HG03442 (cell line): Measurements from ENCODE around the gene DPM2.

Source experiments
- ATAC-seq: cut with Tn5 transposase; IDR thresholded peaks from one replicate; pipeline ENCODE4 v1.9.1; 2021; ENCODE audit warnings: mild to moderate bottlenecking, moderate library complexity; ENCODE audit not compliant: unreplicated experiment

Gene DPM2

GRCh38 chr9:127973169-127974000 is 35.7 kb upstream of the DPM2 start:
- ATAC-seq: no peak

GRCh38 chr9:127972236-127972871 is 34.7 kb upstream of the DPM2 start:
- ATAC-seq: no peak

GRCh38 chr9:127971357-127972235 is 33.9 kb upstream of the DPM2 start:
- ATAC-seq: no peak

DNA sequence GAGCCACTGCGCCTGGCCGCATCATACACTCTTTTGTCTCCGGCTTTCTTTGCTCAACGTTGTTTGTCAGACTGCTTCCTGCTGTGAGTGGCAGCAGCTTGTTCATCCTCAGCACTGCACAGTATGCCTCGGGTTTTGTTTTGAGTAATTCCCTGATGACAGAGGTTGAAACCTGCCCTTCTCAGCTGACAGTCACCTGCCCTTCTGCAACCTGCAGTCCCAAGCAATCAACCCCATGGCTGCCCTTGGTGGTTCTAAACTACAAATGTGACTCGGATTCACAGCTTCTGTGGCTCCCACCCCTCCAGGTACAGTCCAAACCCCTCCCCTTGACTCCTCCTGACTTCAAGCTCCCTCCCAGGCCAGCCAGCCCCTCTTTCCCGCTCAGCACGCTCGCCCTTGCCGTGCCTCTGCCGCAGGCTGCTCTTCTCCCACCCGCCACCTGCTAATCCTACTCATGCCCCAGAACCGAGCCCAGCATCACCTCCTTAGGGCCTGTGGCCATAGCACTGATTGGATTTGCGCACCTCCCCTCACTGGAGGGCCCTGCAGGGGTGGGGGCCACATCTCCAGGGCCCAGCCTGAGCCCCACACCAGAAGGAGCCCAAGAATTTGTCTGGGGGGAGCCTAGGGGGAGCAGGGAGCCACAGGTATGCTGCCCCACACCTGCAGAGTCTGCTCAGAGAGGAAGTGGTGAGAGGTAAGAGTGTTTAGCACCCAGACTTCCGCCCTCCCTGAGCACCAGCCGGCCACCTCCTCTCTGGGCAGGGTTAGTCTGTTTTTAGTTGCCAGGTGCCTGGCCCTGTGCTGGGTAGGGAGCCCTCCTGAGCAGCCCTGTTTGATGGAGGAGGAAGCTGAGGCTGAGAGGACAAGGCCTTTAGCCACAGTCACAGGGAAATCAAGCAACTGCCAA is 33.0 kb upstream of the DPM2 start:
- peak; percentile 77 for ATAC-seq

- ATAC-seq: no peak
Measured at GRCh38 chr9:127968700-127969383, 31.2 kb upstream of the DPM2 start.

DNA sequence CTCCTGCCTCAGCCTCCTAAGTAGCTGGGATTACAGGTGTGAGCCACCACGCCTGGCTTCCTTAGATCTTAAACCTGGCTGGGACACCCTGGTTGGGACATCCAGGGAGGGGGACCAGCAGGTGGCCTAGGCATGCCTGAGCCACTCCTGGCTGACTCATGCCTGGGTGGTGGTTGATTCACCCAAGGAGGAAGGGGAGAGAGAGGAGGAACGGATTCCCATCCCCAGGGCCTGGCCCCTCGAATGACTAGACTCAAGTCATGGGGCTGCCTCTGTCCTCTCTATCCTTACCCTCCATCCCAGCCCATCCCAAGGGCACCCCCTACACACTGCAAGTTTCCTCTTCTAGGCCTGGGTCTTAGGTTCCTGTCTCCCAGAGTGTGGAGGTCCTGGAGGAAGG is 30.4 kb upstream of the DPM2 start:
- ATAC-seq: no peak

GRCh38 chr9:127967151-127967809 is 29.6 kb upstream of the DPM2 start:
- no peak for ATAC-seq

GRCh38 chr9:127966416-127967150 is 28.9 kb upstream of the DPM2 start:
- no peak for ATAC-seq

DNA sequence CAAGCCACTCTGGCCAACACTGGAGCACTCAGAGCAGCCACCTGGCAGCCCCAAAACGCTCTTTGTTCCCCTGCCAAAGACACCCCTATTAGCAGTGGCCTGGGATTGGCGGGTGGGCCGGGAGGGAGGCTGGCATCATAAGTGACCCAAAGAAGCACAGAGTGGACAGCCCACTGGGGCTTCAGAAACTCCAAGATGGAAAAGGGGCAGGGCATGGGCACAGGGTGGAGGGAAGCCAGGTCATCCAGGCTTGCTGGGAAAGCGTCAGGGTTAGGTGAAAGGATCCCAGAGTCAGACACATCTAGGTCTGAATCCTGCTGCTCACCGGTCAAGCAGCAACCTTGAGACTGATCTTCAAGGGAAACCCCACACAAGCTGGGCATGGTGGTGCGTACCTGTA is 28.3 kb upstream of the DPM2 start:
- ATAC-seq: no peak

GRCh38 chr9:127963359-127964064 is 25.9 kb upstream of the DPM2 start:
- ATAC-seq: no peak

GRCh38 chr9:127963041-127963358 is 25.3 kb upstream of the DPM2 start:
- ATAC-seq: no peak

DNA sequence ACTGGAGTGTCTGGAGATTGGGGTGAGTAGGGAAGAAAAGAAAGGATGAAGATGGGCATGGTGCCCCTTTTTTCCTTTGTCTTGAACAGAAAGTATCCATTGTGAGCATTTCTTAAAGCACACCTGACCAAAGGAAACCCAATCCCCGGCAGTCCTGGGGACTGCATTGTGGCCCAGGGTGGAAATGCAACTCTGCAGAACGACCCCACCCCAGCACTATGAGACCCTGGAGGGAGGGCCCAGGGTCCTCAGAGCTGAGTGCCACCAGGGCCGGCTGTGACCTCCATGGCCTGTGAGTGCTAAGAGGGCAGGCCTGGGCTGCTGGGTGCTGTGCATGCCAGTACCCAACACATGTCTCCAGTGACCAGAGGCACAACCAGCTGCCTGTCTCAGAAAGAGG is 24.6 kb upstream of the DPM2 start:
- ATAC-seq: no peak

DNA sequence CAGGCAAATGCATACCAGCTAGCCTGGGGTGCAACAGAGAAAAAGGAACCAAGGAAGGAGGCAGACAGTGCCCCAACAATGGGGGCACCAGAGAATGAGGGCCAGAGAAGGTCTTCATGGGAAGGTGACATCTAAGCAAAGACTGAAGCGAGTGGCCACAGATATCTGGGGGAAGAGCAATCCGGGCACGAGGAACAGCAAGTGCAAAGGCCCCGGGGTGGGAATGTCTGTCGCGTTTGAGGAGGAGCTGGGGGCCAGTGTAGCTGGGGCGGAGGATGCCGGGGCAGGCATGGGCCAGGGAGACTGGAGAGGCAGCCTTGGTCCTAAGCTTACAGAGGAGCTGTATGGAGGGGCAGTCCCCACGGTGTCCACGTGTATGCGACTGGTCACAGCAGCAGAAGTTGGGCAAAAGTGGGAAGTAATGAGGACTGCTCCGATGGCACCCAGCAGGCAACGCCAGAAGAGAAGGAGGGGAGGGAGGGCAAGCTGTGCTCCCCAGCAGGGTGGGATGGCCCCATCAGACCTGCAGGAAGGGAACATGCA is 24.0 kb upstream of the DPM2 start:
- ATAC-seq: no peak

DNA sequence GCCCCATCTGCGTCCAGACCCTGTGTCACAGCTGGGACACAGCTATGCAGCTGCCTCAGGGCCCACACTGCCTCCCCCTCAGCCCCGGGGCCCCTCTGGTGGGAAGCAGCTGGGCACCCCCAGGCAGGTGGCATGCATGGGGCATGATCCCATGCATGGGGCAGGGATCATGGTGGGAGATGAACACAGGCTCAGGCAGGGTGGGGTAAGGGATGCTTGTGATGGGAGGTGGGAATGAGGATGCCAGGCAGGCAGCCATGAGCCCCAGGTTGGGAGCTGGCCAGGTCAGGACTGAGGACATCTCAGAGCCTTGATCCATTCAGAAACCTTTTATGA is 23.5 kb upstream of the DPM2 start:
- ATAC-seq: no peak

DNA sequence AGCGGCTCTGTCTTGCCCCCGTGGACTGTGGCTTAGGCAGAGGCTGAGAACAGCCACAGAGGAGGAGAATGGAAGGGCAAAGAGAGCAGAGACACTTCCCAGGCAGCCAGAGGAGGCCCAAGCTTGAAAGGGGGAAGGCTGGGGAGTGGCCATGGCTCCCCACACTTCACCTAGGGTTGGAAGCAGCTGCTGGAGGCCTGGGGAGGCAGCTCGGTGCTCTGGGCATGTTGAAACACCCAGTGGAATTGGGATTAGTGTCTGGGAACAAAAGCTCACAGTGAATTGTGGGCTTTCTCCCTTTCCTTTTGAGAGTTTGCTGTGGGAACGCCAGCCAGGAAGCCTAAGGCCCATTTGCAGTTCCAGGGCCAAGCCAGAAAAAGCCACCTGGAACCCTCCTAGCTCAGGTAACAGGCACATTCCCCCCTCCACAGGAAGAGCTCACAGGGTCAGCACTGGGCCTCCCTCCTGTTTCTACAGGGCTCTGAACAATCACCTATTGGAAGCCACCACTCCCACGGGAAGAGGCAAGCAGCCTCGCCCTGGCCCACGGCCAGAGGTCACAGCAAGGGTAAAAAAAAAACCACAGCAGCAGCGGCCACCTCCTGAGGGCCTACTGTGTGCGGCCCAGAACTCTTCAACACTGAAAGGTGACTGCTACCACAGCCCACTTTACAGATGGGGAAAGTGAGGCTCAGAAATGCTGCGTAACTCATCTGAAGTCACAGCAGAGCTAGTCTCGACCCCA is 22.9 kb upstream of the DPM2 start:
- ATAC-seq: no peak

DNA sequence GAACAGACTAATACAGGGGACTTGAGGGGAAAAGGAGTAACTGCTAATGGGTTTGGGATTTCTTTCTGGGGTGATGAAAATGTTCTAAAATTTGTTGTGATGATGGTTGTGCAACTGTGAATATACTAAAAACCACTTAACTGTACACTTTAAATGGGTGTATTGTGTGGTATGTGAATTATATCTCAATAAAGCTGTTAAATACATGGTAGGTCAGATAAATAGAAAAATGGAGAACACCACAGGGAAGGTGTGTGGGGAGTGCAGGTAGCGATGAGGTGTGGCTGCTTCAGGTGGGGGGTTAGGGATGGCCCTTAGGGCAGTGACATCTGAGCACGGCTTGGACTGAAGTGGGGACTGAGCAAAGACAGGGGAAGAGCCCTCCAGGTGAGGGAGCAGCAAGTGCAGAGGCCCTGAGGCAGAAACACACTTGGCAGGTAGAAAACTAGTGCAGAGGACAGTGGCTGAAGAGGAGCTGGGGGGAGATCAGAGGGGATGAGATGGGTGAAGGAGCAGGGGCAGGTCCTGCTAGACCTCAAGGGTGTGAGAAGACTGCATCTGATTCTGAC is 22.3 kb upstream of the DPM2 start:
- ATAC-seq: no peak

DNA sequence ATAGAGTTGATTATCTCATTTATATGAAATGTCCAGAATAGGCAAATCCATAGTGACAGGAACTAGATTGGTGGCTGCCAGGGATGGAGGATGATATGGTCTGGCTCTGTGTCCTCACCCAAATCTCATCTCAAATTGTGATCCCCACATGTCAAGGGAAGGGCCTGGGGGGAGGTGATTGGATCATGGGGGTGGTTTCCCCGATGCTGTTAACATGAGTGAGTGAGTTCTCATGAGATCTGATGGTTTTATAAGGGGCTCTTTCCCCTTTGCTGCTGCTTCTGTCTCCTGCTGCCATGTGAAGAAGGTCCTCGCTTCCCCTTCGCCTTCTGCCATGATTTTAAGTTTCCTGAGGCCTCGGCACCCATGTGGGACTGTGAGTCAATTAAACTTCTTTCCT is 21.7 kb upstream of the DPM2 start:
- ATAC-seq: no peak
